GM12875 (cell line): ENCODE measurements around the gene MTHFD2L.

Experiments
- H3K4me3 ChIP-seq: one replicate; pipeline ENCODE4 v1.5.1; 2011; ENCODE audit warnings: low read depth, low read length, control low read depth
- CTCF ChIP-seq: IDR thresholded peaks from 2 replicates; pipeline ENCODE4 v1.5.1; 2011; ENCODE audit warnings: low read depth, mild to moderate bottlenecking, control low read depth, inconsistent platforms, low read length, moderate library complexity, borderline replicate concordance; ENCODE audit not compliant: insufficient read depth

MTHFD2L gene

GRCh38 chr4:74223098-74223497 is 65.2 kb downstream of the MTHFD2L start:
- no peak for TF ChIP-seq CTCF
- no peak overlapping the region for H3K4me3 ChIP-seq

- no peak for TF ChIP-seq CTCF
- H3K4me3 ChIP-seq: no peak overlapping the region
These were observed 65.9 kb downstream of the MTHFD2L start for GRCh38 chr4:74223801-74224200.

- peak; percentile 82 for TF ChIP-seq CTCF
- H3K4me3 ChIP-seq: no peak overlapping the region
These were observed 71.0 kb downstream of the MTHFD2L start for GRCh38 chr4:74228691-74229640.

GRCh38 chr4:74230902-74231499 is 73.1 kb downstream of the MTHFD2L start:
- no peak overlapping the region for H3K4me3 ChIP-seq
- TF ChIP-seq CTCF: no peak

- H3K4me3 ChIP-seq: no peak overlapping the region
These were observed 77.2 kb downstream of the MTHFD2L start for GRCh38 chr4:74235135-74235534.

GRCh38 chr4:74237425-74237966 is 79.6 kb downstream of the MTHFD2L start:
- TF ChIP-seq CTCF: no peak

More at GRCh38 chr4:74235135-74235534, 77.2 kb downstream of the MTHFD2L start:
- no peak for TF ChIP-seq CTCF

More at GRCh38 chr4:74237425-74237966, 79.6 kb downstream of the MTHFD2L start:
- no peak overlapping the region for H3K4me3 ChIP-seq
